SK-N-SH (cell line): ENCODE measurements around the gene RBM15B. TPM values are rescaled to one million over a fixed set of nuclear protein-coding genes. Genes with fewer than 3 reads are reported as not detected.

ENCODE experiments used
- CTCF ChIA-PET: fragments of 300-600, 350-600 bp; formaldehyde crosslinking; extraction: SDS; loops from one replicate; lab custom pipeline; 2021; lab: Yijun Ruan, JAX
- POLR2A ChIA-PET: fragments of 350-600 bp; sonication (Branson Sonifier 250); formaldehyde crosslinking; extraction: SDS; loops from one replicate; lab custom pipeline; 2020; ENCODE audit warnings: antibody characterized with exemption, inconsistent platforms; lab: Yijun Ruan, JAX
- DNase-seq: peaks from one replicate; pipeline ENCODE4 v3.0.0; 2012
- H2AFZ ChIP-seq: fragments of 200-600 bp; sonication (generic); 2 replicates; pipeline ENCODE4 v1.8.1; 2016; ENCODE audit warnings: antibody characterized with exemption, mild to moderate bottlenecking, low read depth
- H3F3A ChIP-seq: fragments of 200-600 bp; sonication (generic); replicated peaks from 2 replicates; pipeline ENCODE3; 2016; ENCODE audit warnings: antibody characterized with exemption, mild to moderate bottlenecking; ENCODE audit not compliant: insufficient read depth
- H3K27ac ChIP-seq, 2 experiments: fragments of 200-500 bp in 1 of 2; fragments of 200-600 bp in 1 of 2; sonication (Bioruptor generic) in 1 of 2; sonication (generic), shearing (Covaris generic) in 1 of 2; 2 replicates each; pipeline versions ENCODE4 v1.5.1 to v1.6.1; 2014 to 2016; ENCODE audit warnings: low read depth in 2 of 2, inconsistent platforms in 1 of 2, low read length in 1 of 2, mild to moderate bottlenecking in 1 of 2, mixed read lengths in 1 of 2
- H3K27me3 ChIP-seq: fragments of 200-600 bp; sonication (generic), shearing (Covaris generic); 2 replicates; pipeline ENCODE4 v1.6.1; 2016; ENCODE audit warnings: mixed run types; ENCODE audit not compliant: insufficient read depth
- H3K36me3 ChIP-seq, 2 experiments: fragments of 200-500 bp in 1 of 2; fragments of 200-600 bp in 1 of 2; sonication (Bioruptor generic) in 1 of 2; sonication (generic) in 1 of 2; replicated peaks in 1 of 2; 2 replicates each; pipeline versions ENCODE3 to v1.5.1; 2014 to 2016; ENCODE audit warnings: low read length in 1 of 2, mild to moderate bottlenecking in 1 of 2; ENCODE audit not compliant: insufficient read depth in 2 of 2, control insufficient read depth in 1 of 2
- H3K4me1 ChIP-seq, 2 experiments: fragments of 200-500 bp in 1 of 2; fragments of 200-600 bp in 1 of 2; sonication (Bioruptor generic) in 1 of 2; sonication (generic), shearing (Covaris generic) in 1 of 2; 2 replicates each; pipeline versions ENCODE4 v1.5.1 to v1.6.1; 2014 to 2016; ENCODE audit warnings: low read depth in 1 of 2, low read length in 1 of 2, mixed run types in 1 of 2; ENCODE audit not compliant: insufficient read depth in 2 of 2, control insufficient read depth in 1 of 2
- H3K4me2 ChIP-seq: fragments of 200-600 bp; sonication (generic), shearing (Covaris generic); 2 replicates; pipeline ENCODE4 v1.6.1; 2017; ENCODE audit warnings: mixed run types
- H3K4me3 ChIP-seq, 2 experiments: fragments of 200-500 bp in 1 of 2; fragments of 200-600 bp in 1 of 2; sonication (Bioruptor generic) in 1 of 2; sonication (generic), shearing (Covaris generic) in 1 of 2; 2 replicates each; pipeline versions ENCODE4 v1.5.1 to v1.8.1; 2014 to 2016; ENCODE audit warnings: low read depth in 2 of 2, inconsistent platforms in 1 of 2, low read length in 1 of 2, mild to moderate bottlenecking in 1 of 2, mixed read lengths in 1 of 2, moderate library complexity in 1 of 2
- H3K79me2 ChIP-seq: fragments of 200-600 bp; sonication (generic); 2 replicates; pipeline ENCODE4 v1.8.1; 2017; ENCODE audit warnings: mild to moderate bottlenecking; ENCODE audit not compliant: insufficient read depth
- H3K9ac ChIP-seq: fragments of 200-600 bp; sonication (generic); 2 replicates; pipeline ENCODE4 v1.6.1; 2017; ENCODE audit warnings: mixed run types
- H3K9me2 ChIP-seq: fragments of 200-600 bp; sonication (generic); 2 replicates; pipeline ENCODE4 v1.6.1; 2017; ENCODE audit warnings: mixed run types
- H3K9me3 ChIP-seq: fragments of 200-600 bp; sonication (generic); 2 replicates; pipeline ENCODE4 v1.6.1; 2017; ENCODE audit warnings: mixed run types, mild to moderate bottlenecking, moderate library complexity
- H4K20me1 ChIP-seq: fragments of 200-600 bp; sonication (generic); 2 replicates; pipeline ENCODE4 v1.6.1; 2017; ENCODE audit warnings: mild to moderate bottlenecking, mixed run types; ENCODE audit not compliant: insufficient read depth
- CTCF ChIP-seq: fragments of 200-600 bp; sonication (generic); IDR thresholded peaks from 2 replicates; pipeline ENCODE4 v1.6.1; 2017; ENCODE audit warnings: antibody characterized with exemption, mild to moderate bottlenecking, moderate library complexity
- ELF1 ChIP-seq: IDR thresholded peaks from 2 replicates; pipeline ENCODE4 v1.4.0; 2012
- EZH2phosphoT487 ChIP-seq: fragments of 200-600 bp; sonication (generic); IDR thresholded peaks from 2 replicates; pipeline ENCODE4 v1.6.1; 2017; ENCODE audit warnings: low read depth, mixed run types, mild to moderate bottlenecking, antibody characterized with exemption, moderate library complexity, borderline replicate concordance
- FOSL2 ChIP-seq: IDR thresholded peaks from 2 replicates; pipeline ENCODE4 v1.4.0; 2012; ENCODE audit warnings: low read depth, mild to moderate bottlenecking, moderate library complexity, borderline replicate concordance
- FOXJ3 ChIP-seq: sonication (generic); formaldehyde crosslinking; IDR thresholded peaks from 2 replicates; pipeline ENCODE4 v1.5.1; 2020; ENCODE audit warnings: mild to moderate bottlenecking, missing genetic modification reagents
- FOXM1 ChIP-seq: IDR thresholded peaks from 2 replicates; pipeline ENCODE4 v1.4.0; 2012; ENCODE audit warnings: low read depth, mild to moderate bottlenecking
- IRF3 ChIP-seq: fragments of 150-350 bp; IDR thresholded peaks from 2 replicates; pipeline ENCODE4 v1.6.1; 2016; ENCODE audit warnings: mild to moderate bottlenecking, low read depth, low read length
- JUND ChIP-seq: IDR thresholded peaks from 2 replicates; pipeline ENCODE4 v1.4.0; 2012
- MAX ChIP-seq: IDR thresholded peaks from 2 replicates; pipeline ENCODE4 v1.4.0; 2012; ENCODE audit warnings: low read depth
- NRF1 ChIP-seq: IDR thresholded peaks from 2 replicates; pipeline ENCODE4 v1.6.1; 2012; ENCODE audit warnings: low read depth, mild to moderate bottlenecking, low read length
- POLR2AphosphoS5 ChIP-seq: IDR thresholded peaks from 2 replicates; pipeline ENCODE4 v1.6.1; 2012; ENCODE audit warnings: low read depth, low read length
- RCOR1 ChIP-seq: fragments of 150-350 bp; IDR thresholded peaks from 2 replicates; pipeline ENCODE4 v1.6.1; 2017; ENCODE audit warnings: antibody characterized with exemption, low read length
- RFX5 ChIP-seq: IDR thresholded peaks from 2 replicates; pipeline ENCODE4 v1.6.1; 2012; ENCODE audit warnings: mild to moderate bottlenecking, improper control_type of control experiment, low read length
- SIN3A ChIP-seq: IDR thresholded peaks from 2 replicates; pipeline ENCODE4 v1.6.1; 2012; ENCODE audit warnings: low read depth, mild to moderate bottlenecking, low read length, moderate library complexity, borderline replicate concordance
- SMC3 ChIP-seq: IDR thresholded peaks from 2 replicates; pipeline ENCODE4 v1.6.1; 2012; ENCODE audit warnings: low read depth, low read length, improper control_type of control experiment
- TEAD4 ChIP-seq: IDR thresholded peaks from 2 replicates; pipeline ENCODE4 v1.4.0; 2012; ENCODE audit warnings: mild to moderate bottlenecking, borderline replicate concordance; ENCODE audit not compliant: insufficient read depth
- USF1 ChIP-seq: IDR thresholded peaks from 2 replicates; pipeline ENCODE4 v1.4.0; 2012; ENCODE audit warnings: low read depth, borderline replicate concordance
- YY1 ChIP-seq: IDR thresholded peaks from 2 replicates; pipeline ENCODE4 v1.4.0; 2012; ENCODE audit warnings: low read depth, mild to moderate bottlenecking
- WGBS: methylation state at CpG from one replicate; pipeline ENCODE4 v1.1.6; 2017; ENCODE audit warnings: low lambda C conversion rate; 5-methylcytosine and 5-hydroxymethylcytosine counted together
- polyA plus RNA-seq, 3 experiments: library from polyadenylated mRNA; depleted of rRNA; stranded (reverse); fragments of >200 nt; gene quantifications; 2 replicates each; pipeline ENCODE4 v1.2.3, GENCODE V29; 2012

RBM15B gene
- polyA plus RNA-seq, 1 of the 3 experiments (the other 2 are of a cell fraction) = 17.0 TPM

GRCh38 chr3:51374456-51374855 is 16.6 kb upstream of the RBM15B start:
- H3K27ac ChIP-seq = no peak overlapping the region
- WGBS = 92% methylated on average over 5 of the region's 11 CpGs
- H3K9ac ChIP-seq = no peak overlapping the region
- no peaks in the 10 kb centered on the region for H3K36me3 ChIP-seq
- H3F3A ChIP-seq = no peaks in the 10 kb centered on the region
- H3K4me1 ChIP-seq = no peaks in the 10 kb centered on the region
- POLR2A ChIA-PET = interaction anchor here (1.4 kb wide), 1 partner anchor 10 kb away, joined by 3 read pairs; the partner anchor contains the start of gene MANF
- no peak for TF ChIP-seq POLR2AphosphoS5
- no peak for TF ChIP-seq NRF1
- no peak for TF ChIP-seq ELF1
- no peak for TF ChIP-seq IRF3
- no peak for TF ChIP-seq SMC3
- TF ChIP-seq MAX = no peak
- TF ChIP-seq CTCF = no peak
- no peak for TF ChIP-seq FOXJ3 (CRISPR knock-in tag)
- TF ChIP-seq YY1 = no peak
- no peak for TF ChIP-seq TEAD4
- TF ChIP-seq SIN3A = no peak
- TF ChIP-seq RFX5 = no peak
- TF ChIP-seq FOXM1 = no peak
- TF ChIP-seq EZH2phosphoT487 = no peak
- TF ChIP-seq JUND = no peak
- TF ChIP-seq FOSL2 = no peak
- TF ChIP-seq USF1 = no peak
- TF ChIP-seq RCOR1 = no peak
- TF ChIP-seq, all 33 proteins: peak for 0
- CTCF ChIA-PET = interaction anchor here (3.6 to 6.2 kb wide), 2 partner anchors 274 to 758 kb away, joined by 12 to 53 read pairs; partner anchors contain the start of gene MAPKAPK3
- no peak overlapping the region for H2AFZ ChIP-seq
- DNase-seq = no peak
- no peaks in the 10 kb centered on the region for H3K9me2 ChIP-seq
- no peak overlapping the region for H3K4me3 ChIP-seq
- no peaks in the 10 kb centered on the region for H3K79me2 ChIP-seq
- H3K9me3 ChIP-seq = no peaks in the 10 kb centered on the region
- H4K20me1 ChIP-seq = no peaks in the 10 kb centered on the region
- H3K4me2 ChIP-seq = no peak overlapping the region
- H3K27me3 ChIP-seq = no peaks in the 10 kb centered on the region; the same call in 1 of the 2 replicates
